Esophagus mucosa (tissue), 1 donor: Measurements from ENCODE around the gene LRP5. TPM values are rescaled to one million over a fixed set of nuclear protein-coding genes. Genes with fewer than 3 reads are reported as not detected.
A peak's percentile ranks its signal among the peaks of the same experiment; 100 is the strongest.
"Not testable (repeated sequence)": the region's sequence is repeated elsewhere in the genome, so short reads cannot be mapped to it uniquely, and the experiment has no call there.

Experiments used
- ATAC-seq: fragments of 200-7000 bp; cut with Tn5 transposase; one replicate; pipeline ENCODE4 v1.9.1; 2020
- total RNA-seq: library from RNA; stranded (reverse); gene quantifications from one replicate; pipeline ENCODE4 v1.2.4, GENCODE V29; 2023
- donor health status: DM: yes; HTN: yes; CAD: no.

LRP5 gene
- total RNA-seq, 1 donor from 2014 or later, result 15.9 TPM

DNA sequence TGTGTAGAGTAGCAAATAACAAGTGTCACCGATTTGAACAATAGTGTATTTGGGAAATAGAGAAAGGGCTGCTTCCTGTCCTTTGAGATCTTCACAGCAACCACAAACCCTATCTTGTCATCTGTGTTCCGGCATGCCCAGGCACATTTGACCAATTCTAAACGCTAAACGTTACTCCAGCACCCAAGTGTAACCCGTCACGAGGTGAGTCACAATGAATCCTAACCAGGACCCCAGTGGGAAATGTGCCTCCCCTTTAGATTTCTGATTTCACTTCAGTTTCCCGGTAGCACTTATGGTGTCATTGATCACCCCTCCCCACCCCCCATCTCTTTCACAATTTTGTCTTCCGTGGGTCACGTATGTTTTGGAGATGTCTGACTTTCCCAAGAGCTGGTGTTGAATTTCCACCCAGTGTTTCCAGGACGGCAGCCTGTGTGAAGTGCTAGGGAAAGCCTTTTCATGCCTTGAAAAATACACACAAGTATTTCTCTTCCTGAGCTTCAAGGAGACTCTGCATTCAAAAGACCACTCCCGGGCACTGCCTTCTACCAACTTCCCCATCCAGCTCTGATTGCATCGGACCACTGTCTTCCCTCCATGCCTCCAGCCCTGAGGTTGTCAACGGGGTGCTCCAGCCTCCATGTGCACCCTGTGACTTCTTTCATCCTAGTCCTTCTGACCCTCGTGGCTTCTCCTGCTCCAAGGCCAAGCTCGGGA, 30.1 kb upstream of the LRP5 start:
- peak; percentile 28 for ATAC-seq

GRCh38 chr11:68282861-68283230, 29.5 kb upstream of the LRP5 start:
- no peak for ATAC-seq

DNA sequence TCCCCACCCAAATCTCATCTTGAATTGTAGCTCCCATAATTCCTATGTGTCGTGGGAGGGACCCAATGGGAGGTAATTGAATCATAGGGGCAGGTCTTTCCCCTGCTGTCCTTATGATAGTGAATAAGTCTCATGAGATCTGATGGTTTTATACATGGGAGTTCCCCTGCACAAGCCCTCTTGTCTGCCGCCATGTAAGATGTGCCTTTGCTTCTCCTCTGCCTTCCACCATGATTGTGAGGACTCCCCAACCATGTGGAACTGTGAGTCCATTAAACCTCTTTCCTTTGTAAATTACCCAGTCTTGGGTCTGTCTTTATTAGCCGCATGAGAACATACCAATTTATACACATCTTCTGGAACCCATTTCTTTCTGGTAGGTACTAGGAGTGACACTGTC, 27.8 kb upstream of the LRP5 start:
- not testable (repeated sequence) for ATAC-seq

DNA sequence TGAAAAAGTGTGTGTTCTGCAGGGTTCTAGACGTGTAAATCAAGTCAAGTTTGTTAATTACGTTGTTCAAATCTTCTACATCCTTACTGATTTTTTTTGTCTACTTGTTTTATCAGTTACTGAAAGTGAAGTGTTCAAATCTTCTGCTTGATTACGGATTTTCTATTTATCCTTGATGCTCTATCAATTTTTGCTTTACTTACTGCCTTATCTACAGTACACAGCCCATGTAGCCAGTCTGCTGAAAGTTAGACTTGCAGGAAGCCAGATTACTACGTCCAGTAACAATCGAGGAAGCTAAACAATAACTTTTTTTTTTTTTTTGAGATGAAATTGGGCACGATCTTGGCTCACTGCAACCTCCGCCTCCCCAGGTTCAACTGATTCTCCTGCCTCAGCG, 25.0 kb upstream of the LRP5 start:
- ATAC-seq, result no peak

GRCh38 chr11:68289456-68289855, 22.9 kb upstream of the LRP5 start:
- ATAC-seq, result no peak

DNA sequence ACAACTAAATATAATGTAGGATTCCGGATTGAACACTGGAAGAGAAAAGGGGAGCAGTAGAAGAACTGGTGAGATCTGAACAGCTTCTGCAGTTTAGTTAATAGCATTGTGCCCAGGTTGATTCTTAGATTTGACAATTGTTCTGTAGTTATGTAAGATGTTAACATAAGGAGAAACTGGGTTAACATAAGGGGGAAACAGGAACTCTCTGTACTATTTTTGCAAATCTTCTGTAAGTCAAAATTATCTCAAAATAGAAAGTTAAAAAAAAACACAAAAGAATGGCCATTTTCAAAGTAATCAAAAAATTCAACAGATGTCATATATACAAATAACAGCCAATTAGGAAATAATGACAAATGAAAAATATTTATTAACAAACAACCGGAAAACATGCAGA, 18.7 kb upstream of the LRP5 start:
- no peak for ATAC-seq

DNA sequence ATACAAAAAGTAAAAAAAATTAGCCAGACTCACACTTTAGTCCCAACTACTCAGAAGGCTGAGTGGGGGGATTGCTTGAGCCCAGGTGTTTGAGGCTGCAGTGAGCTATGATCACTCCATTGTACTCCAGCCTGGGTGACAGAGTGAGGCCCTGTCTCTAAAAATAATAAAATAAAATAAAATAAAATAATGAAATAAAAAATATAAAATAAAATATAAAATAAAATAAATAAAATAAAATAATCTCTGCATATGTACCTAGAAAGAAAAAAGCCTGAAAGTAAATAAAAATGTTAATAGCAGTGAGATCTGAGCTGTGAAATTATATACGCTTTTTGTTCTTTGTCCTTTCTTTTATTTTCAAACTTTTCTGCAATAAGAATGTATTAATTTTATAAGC, 17.1 kb upstream of the LRP5 start:
- ATAC-seq, result no peak

DNA sequence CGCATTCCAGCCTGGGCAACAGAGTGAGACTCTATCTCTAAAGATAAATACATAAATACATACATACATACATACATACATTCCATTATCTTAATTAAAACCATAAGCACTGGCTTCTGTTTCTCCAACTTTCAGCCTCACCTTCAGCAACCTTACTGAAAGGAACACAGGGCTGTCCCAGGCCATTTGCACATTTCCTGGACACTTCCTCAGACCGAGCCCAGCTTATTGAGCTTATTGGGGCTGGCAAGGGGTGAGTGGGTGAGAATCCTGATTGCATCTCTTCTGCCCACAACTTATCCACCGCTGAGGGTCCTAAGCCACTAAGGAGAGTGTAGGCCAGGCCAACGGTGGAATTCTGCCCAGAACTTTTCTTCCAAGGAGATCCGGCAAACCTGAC, 16.5 kb upstream of the LRP5 start:
- no peak for ATAC-seq

DNA sequence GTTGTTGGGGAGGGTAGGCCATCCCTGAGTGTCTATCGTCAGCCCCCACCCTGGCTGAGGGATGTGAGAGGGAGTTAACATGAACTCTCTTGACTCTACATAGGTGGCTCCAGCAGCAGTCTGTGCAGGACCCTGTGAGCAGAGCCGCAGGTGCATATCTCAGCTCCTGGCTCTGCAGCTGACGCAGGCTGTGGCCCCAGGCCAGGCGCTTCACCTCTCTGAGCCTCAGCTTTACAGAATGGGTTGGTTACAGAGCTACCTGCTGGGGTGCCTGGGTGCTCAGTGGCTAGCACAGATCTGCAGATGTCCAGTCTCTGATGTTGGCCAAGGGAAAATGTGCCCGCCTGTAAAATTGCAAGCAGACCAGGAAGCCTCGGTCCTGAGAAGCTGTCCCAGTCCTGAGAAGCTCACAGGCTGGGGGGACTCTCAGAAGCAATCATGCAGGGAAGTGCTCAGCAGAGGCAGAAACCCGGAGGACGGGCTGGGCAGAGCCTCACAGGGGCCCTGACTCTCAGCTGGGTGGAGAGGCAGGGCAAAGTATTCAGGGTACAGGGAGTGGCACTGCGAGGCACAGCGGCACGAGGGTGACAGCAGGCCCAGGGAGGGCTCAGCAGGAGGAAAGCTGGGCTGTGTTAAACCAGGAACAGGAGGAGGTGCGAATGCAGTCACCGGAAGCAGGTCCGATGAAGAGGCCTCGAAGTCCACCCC, 15.9 kb upstream of the LRP5 start:
- ATAC-seq, result no peak

DNA sequence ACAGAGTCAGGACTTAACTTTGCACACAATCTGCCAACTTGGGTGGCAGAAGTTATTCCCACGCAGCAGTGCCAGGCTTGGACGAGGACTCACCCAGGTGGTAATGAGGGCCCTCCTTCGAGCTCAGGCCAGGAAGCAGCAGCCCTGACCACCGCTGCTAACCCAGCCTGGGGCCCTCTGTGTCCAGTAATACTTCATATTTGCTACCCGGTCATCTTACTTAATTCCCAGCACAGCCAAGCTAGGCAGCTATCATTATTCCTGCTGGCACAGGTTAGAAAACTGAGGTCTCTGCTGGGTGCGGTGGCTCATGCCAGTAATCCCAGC, 15.4 kb upstream of the LRP5 start:
- ATAC-seq, result no peak

DNA sequence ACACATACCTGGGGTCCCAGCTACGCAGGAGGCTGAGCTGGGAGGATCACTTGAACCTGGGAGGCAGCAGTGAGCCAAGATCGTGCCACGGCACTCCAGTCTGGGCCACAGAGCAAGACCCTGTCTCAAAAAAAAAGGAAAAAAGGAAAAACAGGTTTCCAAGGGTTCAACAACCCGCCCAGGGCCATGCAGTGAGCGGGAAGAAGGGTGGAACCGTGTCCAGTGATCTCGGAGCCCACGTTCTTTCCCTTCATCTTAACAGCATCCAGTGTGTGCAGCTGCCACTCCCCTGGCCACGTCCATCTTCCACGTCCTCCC, 14.9 kb upstream of the LRP5 start:
- no peak for ATAC-seq

DNA sequence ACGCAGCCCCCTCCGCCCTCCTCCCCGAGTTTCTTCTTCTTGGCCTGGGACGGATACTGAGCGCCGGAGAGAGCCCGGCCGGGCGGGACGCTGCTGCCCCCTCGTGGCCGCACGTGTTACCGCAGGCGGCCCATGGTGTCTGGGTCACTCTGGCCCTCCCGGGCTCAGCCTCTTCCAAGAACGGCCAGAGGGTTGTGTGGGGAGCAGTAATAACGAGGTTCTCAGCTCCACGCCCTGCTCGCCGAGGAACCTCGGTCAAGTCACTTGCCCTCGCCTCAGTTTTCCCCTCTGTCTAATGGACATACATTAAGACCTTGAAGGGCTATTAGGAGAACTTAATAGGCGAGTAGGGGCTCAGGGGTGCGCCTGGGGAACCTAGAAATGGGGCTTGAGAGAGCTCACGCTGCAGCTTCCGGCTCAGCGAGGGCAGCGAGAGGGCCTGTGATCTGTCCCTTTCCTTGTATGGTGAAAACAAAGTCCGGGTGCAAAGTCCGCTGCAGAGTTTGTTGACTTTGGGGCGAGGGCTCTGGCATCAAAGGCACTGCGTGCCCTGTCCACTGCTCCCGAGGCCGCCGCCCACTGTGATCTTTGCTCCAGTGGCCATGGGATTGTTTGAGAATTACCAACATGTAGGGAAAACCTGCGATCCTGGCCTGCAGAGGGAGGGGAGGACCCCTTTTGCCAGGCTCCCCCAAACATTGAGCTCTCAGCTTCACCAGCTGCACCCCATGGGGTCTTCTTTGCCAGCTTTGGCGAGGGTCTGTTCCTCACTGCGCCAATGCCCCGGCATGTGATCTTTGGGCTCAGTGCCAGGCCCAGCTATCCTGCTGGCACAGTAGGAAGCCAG, 14.4 kb upstream of the LRP5 start:
- peak; percentile 95 for ATAC-seq

- ATAC-seq, result no peak
Observed at GRCh38 chr11:68298659-68299516, 13.5 kb upstream of the LRP5 start.

GRCh38 chr11:68299517-68299879, 12.9 kb upstream of the LRP5 start:
- not testable (repeated sequence) for ATAC-seq

DNA sequence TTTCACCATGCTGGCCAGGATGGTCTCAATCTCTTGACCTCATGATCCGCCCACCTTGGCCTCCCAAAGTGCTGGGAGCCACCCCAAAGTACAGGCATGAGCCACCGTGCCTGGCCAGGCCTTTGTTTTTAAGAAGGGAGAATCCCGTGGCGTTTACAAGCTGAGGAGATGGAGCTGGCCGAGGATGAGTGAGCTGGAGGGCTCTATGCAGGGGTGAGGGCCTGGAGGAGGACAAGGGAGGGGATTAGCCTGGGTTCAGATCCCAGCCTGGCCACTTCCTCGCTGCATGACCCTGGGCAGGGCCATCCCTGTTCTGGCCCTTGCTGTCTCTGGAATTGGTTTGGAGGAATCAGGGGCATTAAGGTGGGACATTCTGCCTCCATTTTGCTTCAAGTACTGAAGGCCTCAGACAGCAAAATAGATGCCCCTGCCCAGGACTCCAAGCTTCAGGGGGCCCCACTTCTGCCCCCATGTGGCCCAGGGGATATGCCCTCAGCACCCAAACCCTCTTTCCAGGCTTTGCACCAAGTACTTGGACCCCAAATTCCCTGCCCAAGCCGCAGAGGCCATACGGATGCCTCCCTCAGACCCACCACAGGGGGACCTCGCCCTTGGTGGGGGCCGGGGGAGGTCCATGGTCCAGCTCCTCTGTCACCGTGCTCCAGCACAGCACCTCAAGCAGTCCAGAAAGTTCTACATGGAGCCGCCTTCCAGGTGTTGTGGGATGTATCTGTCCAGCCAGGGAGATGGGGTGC, 12.1 kb upstream of the LRP5 start:
- ATAC-seq, result no peak

- ATAC-seq, result no peak
Observed at GRCh38 chr11:68302256-68302655, 10.1 kb upstream of the LRP5 start.

DNA sequence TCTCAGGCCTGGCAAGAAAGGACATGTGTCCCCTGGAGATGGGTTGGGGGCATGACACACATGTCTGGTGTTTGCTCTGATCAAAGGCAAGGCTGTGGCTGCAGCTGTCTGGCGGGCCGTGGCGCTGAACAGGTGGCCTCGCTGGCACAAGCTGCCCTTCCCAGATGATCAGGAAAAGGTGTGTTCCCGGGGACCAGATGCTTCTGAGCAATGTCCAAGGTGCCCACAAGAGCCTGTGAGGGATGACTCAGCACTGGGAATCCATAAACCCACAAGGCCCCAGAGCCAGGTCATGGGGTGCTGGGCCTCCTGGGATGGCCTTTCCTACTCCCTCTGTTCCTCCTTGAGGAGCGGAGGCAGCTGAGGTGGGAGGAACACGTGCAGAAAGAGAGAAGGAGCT, 9.7 kb upstream of the LRP5 start:
- ATAC-seq, result no peak

- ATAC-seq, result no peak
Observed at GRCh38 chr11:68303083-68303482, 9.3 kb upstream of the LRP5 start.

DNA sequence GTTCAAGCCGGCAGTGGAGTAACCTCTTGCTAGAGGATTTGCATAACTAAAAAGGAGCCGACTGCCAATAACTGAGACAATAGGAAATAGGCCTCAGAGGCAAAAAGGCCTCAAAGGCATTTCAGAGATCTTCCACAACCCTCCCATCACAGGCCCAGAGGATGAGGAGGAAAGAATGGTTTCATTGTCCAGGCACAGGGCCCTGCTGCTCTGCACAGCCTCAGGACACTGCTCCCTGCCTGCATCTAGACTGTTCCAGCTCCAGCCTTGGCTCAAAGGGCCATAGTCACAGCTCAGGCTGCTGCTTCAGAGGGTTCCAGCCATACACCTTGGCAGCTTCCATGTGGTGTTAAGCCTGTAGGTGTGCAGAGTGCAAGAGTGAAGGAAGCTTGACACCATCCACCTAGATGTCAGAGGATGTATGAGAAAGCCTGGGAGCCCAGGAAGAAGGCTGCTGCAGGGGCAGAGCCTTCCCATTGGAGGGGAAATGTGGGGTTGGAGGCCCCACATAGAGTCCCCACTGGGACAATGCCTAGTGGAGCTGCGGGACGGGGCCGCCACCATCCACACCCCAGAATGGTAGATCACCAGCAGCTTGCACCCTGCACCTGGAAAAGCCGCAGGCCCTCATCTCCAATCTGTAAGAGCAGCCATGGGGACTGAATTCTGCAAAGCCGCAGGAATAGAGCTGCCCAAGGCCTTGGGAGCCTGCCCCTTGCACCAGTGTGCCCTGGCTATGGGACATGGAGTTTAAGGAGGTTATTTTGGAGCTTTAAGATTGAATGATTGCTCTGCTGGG, 8.2 kb upstream of the LRP5 start:
- no peak for ATAC-seq

DNA sequence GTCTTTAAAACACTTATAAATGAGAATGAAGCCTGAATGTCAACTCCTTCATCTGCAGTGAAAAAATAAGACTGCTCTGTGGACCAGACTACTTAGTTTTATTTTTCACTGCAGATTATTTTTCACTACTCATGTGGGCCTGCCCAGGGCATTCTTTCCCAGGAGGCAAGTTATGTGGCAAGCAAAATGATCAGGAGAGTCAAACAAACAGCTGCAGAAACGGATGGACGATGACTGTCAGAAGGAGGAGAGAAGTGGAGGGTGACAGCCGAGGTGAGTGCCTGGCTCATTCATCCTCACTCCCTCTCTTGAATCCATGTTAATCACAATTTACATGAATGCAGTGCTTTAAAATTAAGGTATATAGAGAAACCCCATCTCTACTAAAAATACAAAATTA, 5.8 kb upstream of the LRP5 start:
- no peak for ATAC-seq

DNA sequence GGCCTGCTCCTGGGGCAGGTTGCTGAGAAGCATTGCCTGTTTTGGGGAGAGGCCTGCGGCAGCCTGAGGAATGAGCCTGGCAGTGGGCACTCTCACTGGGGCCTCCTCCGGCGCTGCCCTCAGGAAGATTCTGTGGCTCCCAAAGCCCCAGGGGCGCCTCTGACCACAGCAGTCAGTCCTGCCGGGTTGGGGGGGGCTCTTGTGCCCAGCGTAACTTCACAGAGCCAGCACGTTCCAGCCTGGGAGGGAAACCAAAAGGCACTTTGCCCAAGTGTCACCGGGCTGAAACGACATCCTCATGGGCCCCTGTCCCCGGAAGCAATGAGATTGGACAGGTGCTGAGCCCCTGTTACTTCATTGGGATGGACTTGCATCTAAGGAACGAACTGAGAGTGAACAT, 4.3 kb upstream of the LRP5 start:
- no peak for ATAC-seq
